ENCODE measurements around the gene SOX6.

Gene SOX6

DNA sequence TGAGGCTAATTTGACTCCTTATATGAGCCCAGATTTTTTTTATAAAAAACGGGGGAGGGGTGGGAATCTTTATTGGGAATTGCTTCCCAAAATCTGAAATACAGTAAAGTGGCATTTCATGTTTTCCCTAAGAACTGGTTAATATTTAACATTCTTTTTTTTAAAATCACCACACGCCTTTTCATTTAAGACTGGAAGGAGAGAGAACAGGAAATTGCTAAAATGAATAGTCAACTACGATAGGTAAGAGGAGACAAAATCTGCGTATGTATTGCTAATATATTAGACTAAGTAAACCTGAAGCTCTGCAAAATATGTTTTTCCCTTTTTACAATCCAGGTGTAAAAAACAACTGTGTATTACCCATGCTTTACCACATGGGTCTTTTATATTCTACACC is 57.0 kb downstream of the SOX6 start:
- no peak for TF ChIP-seq SIN3A (IDR thresholded peaks at IDR 0.05; ENCODE audit: borderline replicate concordance, insufficient read depth, low read length)
- TF ChIP-seq, protein P1, sequence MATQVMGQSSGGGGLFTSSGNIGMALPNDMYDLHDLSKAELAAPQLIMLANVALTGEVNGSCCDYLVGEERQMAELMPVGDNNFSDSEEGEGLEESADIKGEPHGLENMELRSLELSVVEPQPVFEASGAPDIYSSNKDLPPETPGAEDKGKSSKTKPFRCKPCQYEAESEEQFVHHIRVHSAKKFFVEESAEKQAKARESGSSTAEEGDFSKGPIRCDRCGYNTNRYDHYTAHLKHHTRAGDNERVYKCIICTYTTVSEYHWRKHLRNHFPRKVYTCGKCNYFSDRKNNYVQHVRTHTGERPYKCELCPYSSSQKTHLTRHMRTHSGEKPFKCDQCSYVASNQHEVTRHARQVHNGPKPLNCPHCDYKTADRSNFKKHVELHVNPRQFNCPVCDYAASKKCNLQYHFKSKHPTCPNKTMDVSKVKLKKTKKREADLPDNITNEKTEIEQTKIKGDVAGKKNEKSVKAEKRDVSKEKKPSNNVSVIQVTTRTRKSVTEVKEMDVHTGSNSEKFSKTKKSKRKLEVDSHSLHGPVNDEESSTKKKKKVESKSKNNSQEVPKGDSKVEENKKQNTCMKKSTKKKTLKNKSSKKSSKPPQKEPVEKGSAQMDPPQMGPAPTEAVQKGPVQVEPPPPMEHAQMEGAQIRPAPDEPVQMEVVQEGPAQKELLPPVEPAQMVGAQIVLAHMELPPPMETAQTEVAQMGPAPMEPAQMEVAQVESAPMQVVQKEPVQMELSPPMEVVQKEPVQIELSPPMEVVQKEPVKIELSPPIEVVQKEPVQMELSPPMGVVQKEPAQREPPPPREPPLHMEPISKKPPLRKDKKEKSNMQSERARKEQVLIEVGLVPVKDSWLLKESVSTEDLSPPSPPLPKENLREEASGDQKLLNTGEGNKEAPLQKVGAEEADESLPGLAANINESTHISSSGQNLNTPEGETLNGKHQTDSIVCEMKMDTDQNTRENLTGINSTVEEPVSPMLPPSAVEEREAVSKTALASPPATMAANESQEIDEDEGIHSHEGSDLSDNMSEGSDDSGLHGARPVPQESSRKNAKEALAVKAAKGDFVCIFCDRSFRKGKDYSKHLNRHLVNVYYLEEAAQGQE (IDR thresholded peaks at IDR 0.05; ENCODE audit: insufficient read depth in 1 of 2, low read depth in 2 of 2, low read length in 2 of 2), result no peak
- no peak for TF ChIP-seq FOXP2 (optimal IDR thresholded peaks at IDR 0.05; ENCODE audit: borderline replicate concordance, extremely low read depth, extremely low read length, insufficient read depth)
- TF ChIP-seq POLR2AphosphoS5 (IDR thresholded peaks at IDR 0.05; ENCODE audit: low read depth, low read length), result no peak
- no peak for TF ChIP-seq TAF1 (IDR thresholded peaks at IDR 0.05; ENCODE audit: borderline replicate concordance, insufficient read depth, low read length)

DNA sequence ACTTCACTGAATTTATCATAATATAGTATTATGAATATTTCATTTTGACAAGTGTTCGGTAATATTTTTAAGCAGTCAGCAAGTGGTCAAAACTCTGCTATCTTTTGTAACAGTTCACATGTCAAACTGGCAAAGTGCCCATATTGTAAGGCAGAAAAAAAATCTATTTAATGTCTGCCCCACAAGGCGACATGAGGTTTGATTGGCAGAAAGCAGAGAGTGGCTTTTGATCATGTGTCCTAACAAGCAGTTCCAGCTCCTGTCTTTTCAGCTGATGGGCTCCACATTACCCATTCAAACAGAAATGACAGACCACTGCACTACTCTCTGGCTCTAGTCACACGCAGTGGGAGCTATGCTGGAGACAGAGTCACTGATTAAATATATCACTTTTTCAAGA is 59.0 kb downstream of the SOX6 start:
- TF ChIP-seq, protein P1 (IDR thresholded peaks at IDR 0.05; ENCODE audit: insufficient read depth in 1 of 2, low read depth in 2 of 2, low read length in 2 of 2), result no peak
- no peak for TF ChIP-seq SIN3A (IDR thresholded peaks at IDR 0.05; ENCODE audit: borderline replicate concordance, insufficient read depth, low read length)
- TF ChIP-seq TAF1 (IDR thresholded peaks at IDR 0.05; ENCODE audit: borderline replicate concordance, insufficient read depth, low read length), result no peak
- TF ChIP-seq POLR2AphosphoS5 (IDR thresholded peaks at IDR 0.05; ENCODE audit: low read depth, low read length), result no peak
- no peak for TF ChIP-seq FOXP2 (optimal IDR thresholded peaks at IDR 0.05; ENCODE audit: borderline replicate concordance, extremely low read depth, extremely low read length, insufficient read depth)

DNA sequence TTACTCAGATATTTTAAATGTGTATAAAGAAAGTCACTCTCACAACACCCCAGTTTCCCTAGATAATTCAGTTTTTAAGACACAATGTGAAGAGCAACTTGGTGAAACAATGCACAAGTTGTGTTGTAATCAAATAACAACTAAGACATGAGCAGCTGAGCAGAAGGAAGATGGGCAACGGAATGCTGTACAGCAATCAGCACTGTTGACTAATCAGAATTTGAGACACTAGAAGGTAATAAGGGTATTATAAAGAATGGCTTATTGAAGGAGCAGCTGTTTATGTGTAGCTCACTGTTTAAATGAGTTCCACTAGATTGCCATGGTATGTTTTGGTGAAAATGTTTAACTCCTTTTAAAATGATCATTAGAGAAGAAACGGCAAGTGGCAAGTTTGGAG is 60.1 kb downstream of the SOX6 start:
- TF ChIP-seq FOXP2 (optimal IDR thresholded peaks at IDR 0.05; ENCODE audit: borderline replicate concordance, extremely low read depth, extremely low read length, insufficient read depth) (no peak), SIN3A (IDR thresholded peaks at IDR 0.05; ENCODE audit: borderline replicate concordance, insufficient read depth, low read length) (no peak), POLR2AphosphoS5 (IDR thresholded peaks at IDR 0.05; ENCODE audit: low read depth, low read length) (no peak), TAF1 (IDR thresholded peaks at IDR 0.05; ENCODE audit: borderline replicate concordance, insufficient read depth, low read length) (no peak)
- TF ChIP-seq, protein P1 (IDR thresholded peaks at IDR 0.05; ENCODE audit: insufficient read depth in 1 of 2, low read depth in 2 of 2, low read length in 2 of 2), result no peak

- TF ChIP-seq FOXP2 (optimal IDR thresholded peaks at IDR 0.05; ENCODE audit: borderline replicate concordance, extremely low read depth, extremely low read length, insufficient read depth) (no peak), SIN3A (IDR thresholded peaks at IDR 0.05; ENCODE audit: borderline replicate concordance, insufficient read depth, low read length) (no peak), TAF1 (IDR thresholded peaks at IDR 0.05; ENCODE audit: borderline replicate concordance, insufficient read depth, low read length) (no peak)
- TF ChIP-seq, protein P1 (IDR thresholded peaks at IDR 0.05; ENCODE audit: insufficient read depth in 1 of 2, low read depth in 2 of 2, low read length in 2 of 2), result no peak
These were observed 60.8 kb downstream of the SOX6 start for GRCh38 chr11:16295592-16295991.

- TF ChIP-seq FOXP2 (optimal IDR thresholded peaks at IDR 0.05; ENCODE audit: borderline replicate concordance, extremely low read depth, extremely low read length, insufficient read depth) (no peak), POLR2AphosphoS5 (IDR thresholded peaks at IDR 0.05; ENCODE audit: low read depth, low read length) (no peak), TAF1 (IDR thresholded peaks at IDR 0.05; ENCODE audit: borderline replicate concordance, insufficient read depth, low read length) (no peak), SIN3A (IDR thresholded peaks at IDR 0.05; ENCODE audit: borderline replicate concordance, insufficient read depth, low read length) (no peak)
- TF ChIP-seq, protein P1 (IDR thresholded peaks at IDR 0.05; ENCODE audit: insufficient read depth in 1 of 2, low read depth in 2 of 2, low read length in 2 of 2), result no peak
These were observed 63.1 kb downstream of the SOX6 start for GRCh38 chr11:16293204-16293681.
